IPS DF 19.7 (cell line): ENCODE measurements around the gene HDAC1.
"Not testable (repeated sequence)": the region's sequence is repeated elsewhere in the genome, so short reads cannot be mapped to it uniquely, and the experiment has no call there.

ENCODE experiments used
- DNase-seq: peaks from one replicate; pipeline ENCODE4 v3.0.0-alpha.2; 2013; ENCODE audit warnings: low read depth, low spot score

Gene HDAC1

GRCh38 chr1:32349211-32349708 lies 57.4 kb downstream of the HDAC1 start:
- DNase-seq = no peak

GRCh38 chr1:32350785-32351398 lies 59.0 kb downstream of the HDAC1 start:
- DNase-seq = no peak

DNA sequence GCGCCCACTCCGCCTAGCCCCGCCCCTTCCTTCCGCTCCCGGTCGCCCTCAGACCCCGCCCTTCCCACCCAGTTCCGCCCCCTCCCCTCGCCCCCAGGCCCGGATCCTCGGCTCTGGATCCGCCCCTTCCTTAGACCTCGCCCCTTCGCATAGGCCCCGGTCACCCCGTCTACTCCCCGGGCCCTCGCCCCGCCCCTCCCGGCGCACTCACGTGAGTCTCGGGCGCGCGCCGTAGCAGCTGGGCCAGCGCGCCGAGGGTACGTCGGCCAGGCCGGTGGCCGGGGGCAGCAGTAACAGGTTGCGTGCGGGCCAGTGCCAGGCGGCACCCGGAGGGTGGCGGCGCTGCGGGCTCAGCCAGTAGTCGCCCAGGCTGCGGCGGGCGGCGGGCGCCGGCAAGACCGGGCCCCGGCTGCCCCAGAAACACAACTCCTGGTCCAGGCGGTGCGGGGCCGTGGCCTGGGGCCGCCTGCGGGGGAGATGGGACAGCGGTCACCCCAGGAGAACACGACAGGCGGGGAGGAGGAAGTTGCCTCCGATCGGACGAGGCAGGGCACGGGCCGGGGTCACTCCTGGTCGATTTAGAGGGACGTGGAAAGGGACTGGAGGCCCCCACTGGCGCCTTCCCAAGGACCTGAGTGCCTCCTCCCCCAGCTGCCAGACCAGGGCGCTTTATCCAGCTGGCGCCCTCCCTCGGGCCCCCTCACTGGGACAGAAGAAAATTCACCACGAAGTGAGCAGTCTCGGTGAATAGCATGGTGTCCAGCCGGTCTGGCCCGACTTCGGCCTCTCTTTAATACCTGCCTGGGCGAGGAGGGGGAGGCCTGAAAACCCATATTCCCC lies 59.7 kb downstream of the HDAC1 start:
- peak; percentile 68 for DNase-seq

- DNase-seq = no peak
Observed at GRCh38 chr1:32352239-32352745, 60.4 kb downstream of the HDAC1 start.

DNA sequence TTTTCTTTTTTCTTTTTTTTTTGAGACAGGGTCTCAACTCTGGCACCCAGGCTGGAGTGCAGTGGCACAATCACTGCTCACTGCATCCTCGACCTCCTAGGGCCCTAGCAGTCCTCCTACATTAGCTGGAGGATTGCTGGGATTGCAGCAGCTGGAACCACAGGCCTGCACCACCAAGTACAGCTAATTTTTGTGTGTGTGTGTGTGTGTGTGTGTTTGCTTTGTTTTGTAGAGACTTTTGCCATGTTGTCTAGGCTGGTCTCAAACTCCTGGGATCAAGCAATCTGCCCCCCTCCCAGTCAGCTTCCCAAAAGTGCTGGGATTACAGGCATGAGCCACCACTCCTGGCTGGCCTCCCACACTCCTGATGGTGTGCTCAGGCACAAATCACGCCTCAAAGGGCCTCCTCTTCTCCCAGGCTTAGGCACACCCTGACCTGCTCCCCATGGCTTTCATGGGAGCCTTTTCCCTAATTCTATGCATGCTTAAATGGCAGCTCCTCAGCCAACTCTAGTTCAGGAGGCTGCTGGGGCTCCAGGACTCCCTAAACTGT lies 61.0 kb downstream of the HDAC1 start:
- no peak for DNase-seq

GRCh38 chr1:32353431-32353830 lies 61.5 kb downstream of the HDAC1 start:
- no peak for DNase-seq

DNA sequence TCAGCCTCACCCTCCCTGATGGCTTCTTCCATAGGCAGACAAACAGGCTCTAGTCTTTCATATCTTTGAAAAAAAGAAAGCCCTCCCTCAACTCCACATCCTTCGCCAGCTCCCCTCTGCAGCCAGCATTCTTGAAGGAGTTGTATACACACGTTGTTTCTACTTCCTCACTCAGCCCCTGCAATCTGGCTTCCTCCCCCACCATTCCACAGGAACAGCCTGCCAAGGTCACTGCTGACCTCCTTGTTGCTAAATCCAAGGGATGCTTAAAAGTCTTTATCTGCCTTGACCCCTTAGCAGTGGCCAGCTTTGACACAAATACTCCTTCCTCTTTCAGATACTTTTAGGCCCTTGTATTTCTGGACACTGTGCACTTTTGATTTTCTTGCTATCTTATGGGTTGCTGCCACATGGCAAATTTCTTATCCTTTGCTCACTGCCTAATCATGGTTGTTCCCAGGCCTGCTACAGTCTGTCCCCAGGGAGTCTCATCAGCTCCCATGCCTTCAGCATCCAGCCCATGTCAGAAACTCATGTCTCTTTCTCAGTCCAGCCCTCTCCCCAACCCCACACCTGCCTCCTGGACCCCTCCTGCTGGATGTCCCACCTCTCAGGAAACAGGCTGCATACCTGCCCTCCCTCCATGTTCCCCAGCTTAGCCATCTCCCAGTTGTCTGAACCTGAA lies 62.1 kb downstream of the HDAC1 start:
- DNase-seq = no peak

DNA sequence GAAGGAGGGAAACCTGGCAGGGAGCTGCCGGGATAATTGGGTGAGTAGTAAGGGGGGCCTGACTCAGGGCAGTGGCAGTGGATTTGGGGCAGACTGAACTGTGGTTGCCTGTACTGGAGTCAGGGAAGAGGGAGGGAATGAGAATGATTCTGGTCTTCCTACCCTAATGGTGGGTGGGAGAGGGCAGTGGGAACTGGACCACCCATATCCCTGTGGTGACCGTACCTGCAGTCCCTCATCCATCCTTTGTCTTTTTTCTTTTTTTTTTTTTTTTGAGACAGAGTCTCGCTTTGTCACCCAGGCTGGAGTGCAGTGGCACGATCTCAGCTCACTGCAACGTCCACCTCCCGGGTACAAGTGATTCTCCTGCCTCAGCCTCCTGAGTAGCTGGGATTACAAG lies 63.9 kb downstream of the HDAC1 start:
- not testable (repeated sequence) for DNase-seq

GRCh38 chr1:32356478-32356877 lies 64.6 kb downstream of the HDAC1 start:
- no peak for DNase-seq

DNA sequence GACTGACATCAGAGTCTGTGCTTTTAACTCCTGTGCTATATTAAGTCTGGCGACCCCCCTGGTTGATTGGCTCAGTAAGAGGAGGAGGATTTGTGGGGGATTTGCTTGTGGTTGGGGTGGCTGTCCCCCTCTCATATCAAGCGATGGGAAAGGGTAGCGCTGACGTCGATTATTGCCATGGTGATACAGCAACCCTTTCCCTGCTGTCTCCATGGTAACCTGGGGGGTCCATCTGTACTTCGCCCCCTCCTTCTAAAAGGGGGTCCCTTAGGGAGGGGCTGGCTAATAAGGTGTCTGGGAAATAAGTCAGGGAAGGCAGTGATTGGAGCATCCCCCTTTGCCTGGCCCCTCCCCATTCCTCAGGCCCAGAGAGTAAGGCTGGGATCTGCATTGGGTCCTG lies 65.7 kb downstream of the HDAC1 start:
- DNase-seq = no peak

GRCh38 chr1:32358435-32358834 lies 66.6 kb downstream of the HDAC1 start:
- DNase-seq = no peak

- no peak for DNase-seq
Observed at GRCh38 chr1:32361308-32361673, 69.4 kb downstream of the HDAC1 start.

DNA sequence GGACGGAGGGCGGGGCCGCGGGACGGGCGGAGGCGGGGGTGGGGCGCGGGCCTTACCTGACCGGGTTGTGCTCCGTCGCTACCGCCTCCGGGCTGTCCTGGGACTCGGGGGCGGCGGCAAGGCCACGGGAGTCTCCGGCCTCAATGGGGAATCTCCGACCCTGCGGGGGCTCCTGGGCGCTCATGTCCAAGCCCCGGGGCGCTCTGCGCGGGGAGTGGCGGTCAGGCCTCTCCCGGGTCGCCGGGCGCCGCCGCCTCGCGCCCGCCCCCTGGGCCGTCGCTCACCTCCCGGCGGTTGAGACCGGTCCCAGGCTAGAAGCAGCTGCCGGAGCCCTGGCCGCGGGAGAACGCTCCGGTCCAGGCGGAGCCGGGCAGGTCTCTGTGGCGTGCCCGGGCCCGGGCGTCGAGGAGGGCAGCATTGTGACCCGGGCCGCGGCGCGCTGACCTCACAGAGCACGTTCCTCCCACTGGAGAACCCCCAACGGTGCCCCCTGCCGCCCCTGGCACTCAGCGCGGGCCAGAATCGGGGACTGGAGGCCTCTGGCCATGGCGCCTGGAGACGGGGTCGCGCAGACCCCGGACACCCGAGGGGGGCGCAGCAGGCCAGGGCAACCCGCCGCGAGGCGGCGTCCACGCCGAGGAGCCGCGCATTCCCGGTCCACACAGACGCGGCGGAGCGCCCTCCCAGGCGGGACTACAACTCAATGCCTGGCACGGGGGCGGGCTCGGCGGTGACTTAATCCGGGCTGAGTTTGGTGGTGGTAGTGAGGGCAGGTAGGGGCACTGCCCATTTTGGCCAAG lies 70.0 kb downstream of the HDAC1 start:
- no peak for DNase-seq

DNA sequence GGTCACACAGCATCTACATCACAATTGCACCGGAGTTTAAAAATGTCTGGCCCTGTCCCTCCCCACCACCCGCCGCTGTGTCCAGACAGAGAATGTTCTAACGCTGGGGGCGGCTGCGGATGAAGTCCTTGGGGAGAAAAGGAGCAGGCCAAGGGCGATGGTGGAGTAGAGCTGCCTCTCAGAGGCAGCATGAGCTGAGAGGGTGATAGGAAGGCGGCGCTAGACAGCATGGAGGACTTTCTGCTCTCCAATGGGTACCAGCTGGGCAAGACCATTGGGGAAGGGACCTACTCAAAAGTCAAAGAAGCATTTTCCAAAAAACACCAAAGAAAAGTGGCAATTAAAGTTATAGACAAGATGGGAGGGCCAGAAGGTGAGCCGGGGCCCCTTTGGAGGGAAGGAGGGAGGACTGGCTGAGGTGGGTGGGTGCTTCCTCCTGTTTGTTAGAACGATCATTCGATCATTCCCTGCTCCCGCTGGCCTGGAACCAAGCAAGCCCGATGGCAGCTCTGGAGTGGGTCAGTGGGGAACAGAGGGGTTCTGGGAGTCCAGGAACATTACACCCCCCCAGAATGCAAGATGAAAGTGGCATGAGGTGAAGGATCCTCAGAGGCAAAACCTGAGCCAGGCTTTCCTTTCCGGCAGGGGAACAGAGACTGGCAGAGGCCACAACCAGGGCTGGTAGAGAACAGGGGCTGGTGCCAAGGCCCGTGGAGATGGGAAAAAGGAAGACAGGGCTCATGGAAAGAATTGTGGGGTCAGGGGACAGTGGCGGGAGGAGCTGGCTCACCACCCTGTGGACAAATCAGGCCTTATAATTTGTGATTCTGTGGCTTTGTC lies 70.8 kb downstream of the HDAC1 start, which contains the start of the genes FAM229A and TSSK3:
Gene FAM229A, minus strand, starts transcription at position 12 of the 840 bp plus-strand sequence. CDS start 394 bp downstream, outside the sequence.
Gene TSSK3, plus strand, starts transcription at position 66 of the 840 bp plus-strand sequence. Its CDS starts 163 bp downstream, at position 229.
- DNase-seq = no peak

DNA sequence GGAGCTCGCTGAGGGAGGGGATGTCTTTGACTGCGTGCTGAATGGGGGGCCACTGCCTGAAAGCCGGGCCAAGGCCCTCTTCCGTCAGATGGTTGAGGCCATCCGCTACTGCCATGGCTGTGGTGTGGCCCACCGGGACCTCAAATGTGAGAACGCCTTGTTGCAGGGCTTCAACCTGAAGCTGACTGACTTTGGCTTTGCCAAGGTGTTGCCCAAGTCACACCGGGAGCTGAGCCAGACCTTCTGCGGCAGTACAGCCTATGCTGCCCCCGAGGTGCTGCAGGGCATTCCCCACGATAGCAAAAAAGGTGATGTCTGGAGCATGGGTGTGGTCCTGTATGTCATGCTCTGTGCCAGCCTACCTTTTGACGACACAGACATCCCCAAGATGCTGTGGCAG lies 71.8 kb downstream of the HDAC1 start:
- DNase-seq = no peak

- no peak for DNase-seq
Observed at GRCh38 chr1:32364836-32365235, 73.0 kb downstream of the HDAC1 start.

- no peak for DNase-seq
Observed at GRCh38 chr1:32365445-32365844, 73.6 kb downstream of the HDAC1 start.

GRCh38 chr1:32367912-32368635 lies 76.2 kb downstream of the HDAC1 start:
- DNase-seq = no peak

GRCh38 chr1:32372149-32372756 lies 80.4 kb downstream of the HDAC1 start:
- DNase-seq = no peak
